ENCODE results near the gene CAND2. TPM values are rescaled to one million over a fixed set of nuclear protein-coding genes. Genes with fewer than 3 reads are reported as not detected.

The CAND2 gene
- 0.35 to 0.52 TPM (median 0.49 TPM) in 5 replicates for total RNA-seq (2022; extraction: Qiagen RNA extraction)

DNA sequence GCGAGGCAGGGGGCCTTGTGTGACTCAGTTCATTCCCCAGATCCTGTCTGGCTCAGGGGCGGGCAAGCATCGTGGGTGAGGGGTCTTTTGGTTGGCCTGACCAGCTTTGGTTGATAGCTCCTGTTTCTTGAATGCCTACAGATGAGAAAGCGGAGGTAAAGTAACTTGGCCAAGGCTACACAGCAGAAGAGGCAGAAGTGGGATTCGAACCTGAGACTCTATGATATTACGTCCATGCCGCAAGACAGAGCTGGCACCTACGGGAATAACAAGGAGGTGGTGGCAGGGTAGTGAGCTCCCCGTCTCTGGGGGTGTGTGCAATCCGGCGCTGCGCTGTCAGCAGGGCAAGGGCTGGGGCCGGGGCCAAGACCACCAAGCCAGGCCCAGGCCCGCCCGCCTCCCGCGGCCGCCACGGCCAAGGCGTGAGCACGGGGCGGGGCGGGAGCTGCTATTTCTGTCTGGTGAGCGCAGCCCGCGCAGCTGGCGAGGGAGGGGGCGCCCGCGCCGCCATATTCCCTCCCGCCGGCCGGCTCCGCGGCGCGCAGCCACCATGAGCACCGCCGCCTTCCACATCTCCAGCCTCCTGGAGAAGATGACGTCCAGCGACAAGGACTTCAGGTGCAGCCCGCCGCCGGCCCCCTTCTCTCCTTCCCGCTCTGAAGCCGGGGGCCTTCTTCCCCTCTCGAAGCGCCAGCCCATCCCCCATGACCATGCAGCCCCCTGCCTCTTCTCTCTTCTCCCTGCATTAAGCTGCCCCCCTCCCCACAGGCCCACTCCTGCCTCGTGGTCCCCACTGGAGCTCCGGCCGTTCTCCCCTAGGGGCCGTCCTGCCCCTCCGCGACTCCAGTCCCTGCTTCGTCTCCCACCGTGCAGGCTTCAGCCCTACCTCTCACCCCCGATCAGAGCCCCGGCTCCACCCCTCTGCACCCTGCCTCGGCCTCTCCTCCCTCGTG, at the start of gene CAND2:
Gene CAND2, plus strand, starts transcription at position 510 of the 953 bp plus-strand sequence. Its CDS starts 41 bp downstream, at position 551.

DNA sequence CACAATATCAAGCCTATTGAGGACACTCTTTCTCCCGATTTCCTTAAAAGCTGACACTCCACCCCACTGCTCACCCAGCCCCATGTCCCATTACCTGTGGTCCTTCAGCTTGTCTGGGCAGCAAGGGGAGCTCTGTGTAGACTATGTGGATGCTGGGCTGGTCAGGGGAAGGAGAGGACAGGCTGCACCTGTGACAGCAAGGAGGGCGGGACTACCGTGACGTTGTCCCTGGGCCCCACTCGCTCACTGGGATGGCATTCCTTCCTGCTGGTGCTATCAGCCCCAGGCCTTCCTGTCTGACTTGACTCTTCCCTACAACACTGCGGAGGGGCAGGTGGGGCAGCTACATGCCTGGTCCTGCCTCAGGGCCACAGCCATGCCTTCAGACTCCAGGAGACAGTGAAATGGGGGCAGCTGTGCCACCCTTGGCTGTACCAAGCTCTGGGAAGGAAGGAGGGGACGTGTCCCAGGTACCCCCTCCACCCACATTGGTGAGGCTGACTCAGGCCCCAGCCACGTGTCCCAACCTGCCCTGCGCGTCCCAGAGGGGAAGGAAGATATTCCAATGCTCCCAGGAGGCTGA, 37.3 kb upstream of the CAND2 start, which contains the start of gene TMEM40:
Gene TMEM40, minus strand, starts transcription at position 163 of the 583 bp plus-strand sequence. CDS start 9,427 bp downstream, outside the sequence.

DNA sequence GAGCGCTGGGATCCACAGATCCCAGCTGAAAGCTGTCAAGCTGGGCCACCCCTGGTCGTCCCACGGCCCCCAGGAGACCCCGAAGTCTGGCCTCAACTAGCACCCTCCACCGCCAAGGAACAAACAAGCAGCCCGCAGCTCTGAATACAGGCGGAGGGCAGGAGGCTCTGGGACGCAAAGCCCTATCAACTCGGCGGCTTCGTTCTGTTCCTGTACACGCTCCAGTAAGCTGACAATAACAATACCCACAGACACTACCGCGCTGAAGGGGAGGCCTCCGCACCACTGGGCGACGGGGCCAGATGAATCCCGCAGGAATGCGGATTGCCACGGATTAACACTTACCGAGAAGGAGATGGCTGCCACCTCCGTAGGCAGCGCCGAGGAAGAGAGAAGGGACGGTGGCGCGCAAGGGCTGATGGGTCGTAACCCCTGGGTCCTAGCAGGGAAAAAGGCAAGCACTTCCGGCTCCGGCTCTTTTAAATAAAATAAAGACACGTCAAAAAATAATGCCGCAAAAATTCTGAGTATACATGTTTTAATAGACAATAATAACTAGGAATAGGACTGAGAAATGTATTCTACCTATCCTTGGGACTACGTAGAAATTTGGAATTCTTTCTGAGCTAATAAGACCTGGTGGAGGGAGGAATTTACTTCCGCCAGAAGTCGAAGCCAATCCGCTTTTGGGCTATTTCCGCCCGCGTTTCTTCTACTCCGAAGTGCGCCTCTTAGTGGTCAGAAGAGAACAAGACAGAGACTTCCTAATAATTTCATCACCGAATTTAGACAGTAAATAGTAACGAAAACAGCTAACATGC, 44.9 kb downstream of the CAND2 start, which contains the start of gene RPL32:
Gene RPL32, minus strand, starts transcription at position 417 of the 821 bp plus-strand sequence. CDS start 1,328 bp downstream, outside the sequence.

Other genes with a start within 250 kb of the CAND2 start
- gene MKRN2, start 239.6 kb upstream of the CAND2 start, total RNA-seq (2022; extraction: Qiagen RNA extraction) = 24.9 to 28.5 TPM (median 26.7 TPM) in 5 replicates
- 57.5 to 67.0 TPM (median 61.6 TPM) in 5 replicates for gene RAF1, start 132.6 kb upstream of the CAND2 start, total RNA-seq (2022; extraction: Qiagen RNA extraction)
- 0.13 to 0.43 TPM (median 0.20 TPM) in 5 replicates for gene TMEM40, start 37.4 kb upstream of the CAND2 start, total RNA-seq (2022; extraction: Qiagen RNA extraction)
- gene RPL32, start 44.9 kb downstream of the CAND2 start, total RNA-seq (2022; extraction: Qiagen RNA extraction) = 2,272 to 2,528 TPM (median 2,363 TPM) in 5 replicates

Measured in A549 treated with Mapracorat at 1 μM for 4 hours (cell line).